ENCODE data around the gene GJC2. TPM values are rescaled to one million over a fixed set of nuclear protein-coding genes. Genes with fewer than 3 reads are reported as not detected.

Gene GJC2
- total RNA-seq, 1 experiment from 2014 or later, result 1.6 TPM

- no peak overlapping the region for H3K4ac ChIP-seq (ENCODE audit: low read depth, low read length)
- no peak overlapping the region for H3K23ac ChIP-seq (ENCODE audit: insufficient read length, low read depth, low read length)
- no peak overlapping the region for H3K14ac ChIP-seq (ENCODE audit: insufficient read depth, low read length)
- H3K9me3 Mint-ChIP-seq, result no peaks in the 10 kb centered on the region
- peaks cover 3 to 9% of the 10 kb centered on the region in 2 experiments; a peak in 2 of 4 replicates for H3K4me1 Mint-ChIP-seq
- H4K8ac ChIP-seq (replicated peaks; ENCODE audit: insufficient read length, low read depth, low read length), result no peak overlapping the region
- no peak overlapping the region for H4K91ac ChIP-seq (ENCODE audit: insufficient read length, low read depth, low read length)
- H3K79me2 ChIP-seq (ENCODE audit: insufficient read depth, low read length), result no peaks in the 10 kb centered on the region
- no peak overlapping the region for H2BK5ac ChIP-seq (ENCODE audit: insufficient read length, low read length)
- no peak overlapping the region for H3K4me3 Mint-ChIP-seq
- H3T11ph ChIP-seq (ENCODE audit: low read length), result no peak overlapping the region
- no peak overlapping the region for H3K9ac ChIP-seq (ENCODE audit: extremely low read depth, insufficient read length, low read length)
- TF ChIP-seq CTCF (conservative IDR thresholded peaks at IDR 0.05), result no peak
- DNase-seq, result peak; percentile 24
- no CpG with 5 or more reads among the region's 17 CpGs for WGBS (ENCODE audit: extremely low coverage, insufficient read length, low lambda C conversion rate)
- no peaks in the 10 kb centered on the region for H3K79me1 ChIP-seq (ENCODE audit: insufficient read depth, low read depth, low read length, poor library complexity, severe bottlenecking)
- no peaks in the 10 kb centered on the region for H4K20me1 ChIP-seq (ENCODE audit: control insufficient read depth, insufficient read depth, insufficient read length)
- H3K18ac ChIP-seq (ENCODE audit: insufficient read length, low read depth, low read length), result no peak overlapping the region
- no peaks in the 10 kb centered on the region for H3K9me3 ChIP-seq (ENCODE audit: control insufficient read depth, low read depth, low read length)
- no peak overlapping the region for H2AK5ac ChIP-seq (ENCODE audit: insufficient read length, low read length)
- no peaks in the 10 kb centered on the region for H3K27me3 Mint-ChIP-seq (ENCODE audit: low read depth)
- no peak overlapping the region for H2BK15ac ChIP-seq (ENCODE audit: low read depth, low read length)
- H4K5ac ChIP-seq (ENCODE audit: insufficient read length, low read depth, low read length), result no peak overlapping the region
- no peak overlapping the region for H2BK12ac ChIP-seq (ENCODE audit: insufficient read length, low read depth, low read length)
- H3K27ac Mint-ChIP-seq, result no peak overlapping the region
- H3K27ac ChIP-seq (ENCODE audit: insufficient read length, low read depth, low read length), result no peak overlapping the region
- no peak overlapping the region for H2AFZ ChIP-seq (ENCODE audit: low read length)
- no peaks in the 10 kb centered on the region for H3K36me3 Mint-ChIP-seq (ENCODE audit: insufficient read depth in 1 of 3, low read depth in 3 of 3)
- no peaks in the 10 kb centered on the region for H3K23me2 ChIP-seq (ENCODE audit: insufficient read length, low read depth, low read length, poor library complexity, severe bottlenecking)
- no peak overlapping the region for H3K56ac ChIP-seq (ENCODE audit: insufficient read length, low read depth, low read length)
- H3K27me3 ChIP-seq (ENCODE audit: insufficient read depth, low read length), result no peaks in the 10 kb centered on the region
- no peak overlapping the region for H2BK120ac ChIP-seq (ENCODE audit: low read depth, low read length, poor library complexity, severe bottlenecking)
- no peaks in the 10 kb centered on the region for H3K4me1 ChIP-seq (ENCODE audit: insufficient read depth, low read length)
- no peak overlapping the region for H3K4me2 ChIP-seq (ENCODE audit: insufficient read depth, insufficient read length, low read length)
- H2BK20ac ChIP-seq (ENCODE audit: low read depth, low read length, poor library complexity, severe bottlenecking), result no peak overlapping the region
Observed at GRCh38 chr1:228150461-228151179, 890 bp downstream of the GJC2 start.

Measured in H9 (cell line).